Measurements from ENCODE around the gene COPS8. TPM values are rescaled to one million over a fixed set of nuclear protein-coding genes. Genes with fewer than 3 reads are reported as not detected.

COPS8 gene
- total RNA-seq, 1 donor from 2014 or later, result 59.7 TPM

DNA sequence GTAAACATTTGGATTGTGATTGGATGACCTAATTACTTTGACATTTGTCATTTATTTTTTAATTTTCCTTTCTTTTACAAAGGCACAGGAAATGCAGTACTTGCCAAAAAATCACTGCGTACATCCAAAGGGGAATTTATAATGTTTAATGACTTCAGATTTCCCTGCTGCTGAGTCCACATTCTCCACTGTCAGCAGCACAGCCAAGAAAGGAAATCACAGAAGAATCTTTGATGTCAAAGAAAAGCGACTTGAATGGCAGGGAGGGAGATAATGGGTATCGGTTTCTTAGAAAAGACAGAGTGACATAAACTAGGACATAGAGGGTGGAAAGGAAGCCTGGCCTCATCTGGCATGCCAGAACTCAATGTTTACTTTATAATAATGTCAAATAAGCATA, 41.4 kb upstream of the COPS8 start:
- H3K4me3 Mint-ChIP-seq, result no peak overlapping the region
- peaks cover 13% of the 10 kb centered on the region for H3K36me3 Mint-ChIP-seq
- no peak for TF ChIP-seq CTCF (IDR thresholded peaks at IDR 0.05; ENCODE audit: unreplicated experiment)
- peaks cover 23% of the 10 kb centered on the region for H3K9me3 Mint-ChIP-seq
- no peak for DNase-seq (ENCODE audit: low spot score in 2 of 2, unreplicated experiment in 2 of 2)
- peaks cover 27% of the 10 kb centered on the region for H3K4me1 Mint-ChIP-seq
- no peaks in the 10 kb centered on the region for H3K27me3 Mint-ChIP-seq (ENCODE audit: low read depth)
- H3K27ac Mint-ChIP-seq, result no peak overlapping the region

- no peak for TF ChIP-seq CTCF (IDR thresholded peaks at IDR 0.05; ENCODE audit: unreplicated experiment)
- H3K9me3 Mint-ChIP-seq, result peaks cover 33% of the 10 kb centered on the region
- no peaks in the 10 kb centered on the region for H3K27me3 Mint-ChIP-seq (ENCODE audit: low read depth)
- no peak overlapping the region for H3K4me3 Mint-ChIP-seq
- H3K36me3 Mint-ChIP-seq, result peaks cover 17% of the 10 kb centered on the region
- H3K4me1 Mint-ChIP-seq, result peaks cover 26% of the 10 kb centered on the region
- H3K27ac Mint-ChIP-seq, result no peak overlapping the region
- no peak for DNase-seq (ENCODE audit: low spot score in 2 of 2, unreplicated experiment in 2 of 2)
Observed at GRCh38 chr2:237045449-237045848, 40.2 kb upstream of the COPS8 start.

DNA sequence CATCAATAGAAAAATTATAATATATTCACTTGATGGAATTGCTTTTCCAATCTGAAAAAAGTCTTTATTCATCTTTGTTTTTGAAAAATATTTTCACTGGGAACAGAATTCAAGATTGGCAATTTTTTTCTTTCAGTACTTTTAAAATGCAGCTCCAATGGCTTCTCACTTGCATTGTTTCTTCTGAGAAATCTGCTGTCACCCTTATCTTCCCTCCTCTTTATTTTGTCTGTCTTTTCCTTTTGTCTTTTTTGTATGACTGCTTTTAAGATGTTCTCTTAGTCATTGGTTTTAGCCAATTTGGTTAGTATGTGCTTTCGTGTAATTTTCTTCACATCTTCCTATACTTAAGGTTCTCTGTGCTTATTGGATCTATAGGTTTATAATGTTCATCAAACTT, 37.1 kb upstream of the COPS8 start:
- Mint-ChIP-seq H3K27me3 (ENCODE audit: low read depth) (no peaks in the 10 kb centered on the region), H3K4me1 (peaks cover 21% of the 10 kb centered on the region), H3K4me3 (no peak overlapping the region), H3K27ac (no peak overlapping the region), H3K9me3 (peaks cover 33% of the 10 kb centered on the region), H3K36me3 (peaks cover 17% of the 10 kb centered on the region)
- TF ChIP-seq CTCF (IDR thresholded peaks at IDR 0.05; ENCODE audit: unreplicated experiment), result no peak
- no peak for DNase-seq (ENCODE audit: low spot score in 2 of 2, unreplicated experiment in 2 of 2)

GRCh38 chr2:237051861-237052260, 33.8 kb upstream of the COPS8 start:
- no peak for TF ChIP-seq CTCF (IDR thresholded peaks at IDR 0.05; ENCODE audit: unreplicated experiment)
- Mint-ChIP-seq H3K27ac (no peak overlapping the region), H3K4me1 (peaks cover 26% of the 10 kb centered on the region), H3K9me3 (peaks cover 33% of the 10 kb centered on the region), H3K27me3 (ENCODE audit: low read depth) (no peaks in the 10 kb centered on the region), H3K4me3 (no peak overlapping the region), H3K36me3 (peaks cover 17% of the 10 kb centered on the region)
- DNase-seq (ENCODE audit: low spot score in 2 of 2, unreplicated experiment in 2 of 2), result no peak

GRCh38 chr2:237053066-237053465, 32.6 kb upstream of the COPS8 start:
- Mint-ChIP-seq H3K4me3 (no peak overlapping the region), H3K4me1 (peaks cover 32% of the 10 kb centered on the region), H3K9me3 (peaks cover 22% of the 10 kb centered on the region), H3K27ac (no peak overlapping the region), H3K36me3 (peaks cover 10% of the 10 kb centered on the region), H3K27me3 (ENCODE audit: low read depth) (no peaks in the 10 kb centered on the region)
- DNase-seq (ENCODE audit: low spot score in 2 of 2, unreplicated experiment in 2 of 2), result no peak
- no peak for TF ChIP-seq CTCF (IDR thresholded peaks at IDR 0.05; ENCODE audit: unreplicated experiment)

Measured in mesothelial cell of epicardium (in vitro differentiated cells).